Sigmoid colon (tissue), 4 donors: ENCODE results near the gene TUBB6.

ENCODE experiments used
- CTCF ChIP-seq, 4 experiments: fragments of 450-650 bp in 3 of 4; fragments of 200-600 bp in 1 of 4; IDR thresholded peaks; one replicate each; pipeline ENCODE4 v1.5.1; 2016 to 2019; ENCODE audit warnings: antibody characterized with exemption in 4 of 4, mild to moderate bottlenecking in 3 of 4, moderate library complexity in 2 of 4
- EP300 ChIP-seq, 4 donors: sonication (generic); formaldehyde crosslinking; IDR thresholded peaks; one replicate each; pipeline ENCODE4 v1.6.1; 2017; ENCODE audit warnings: antibody characterized with exemption in 4 of 4
- POLR2AphosphoS5 ChIP-seq, 4 donors: sonication (generic); formaldehyde crosslinking; IDR thresholded peaks; one replicate each; pipeline ENCODE4 v1.6.1; 2017; ENCODE audit warnings: antibody characterized with exemption in 4 of 4

DNA sequence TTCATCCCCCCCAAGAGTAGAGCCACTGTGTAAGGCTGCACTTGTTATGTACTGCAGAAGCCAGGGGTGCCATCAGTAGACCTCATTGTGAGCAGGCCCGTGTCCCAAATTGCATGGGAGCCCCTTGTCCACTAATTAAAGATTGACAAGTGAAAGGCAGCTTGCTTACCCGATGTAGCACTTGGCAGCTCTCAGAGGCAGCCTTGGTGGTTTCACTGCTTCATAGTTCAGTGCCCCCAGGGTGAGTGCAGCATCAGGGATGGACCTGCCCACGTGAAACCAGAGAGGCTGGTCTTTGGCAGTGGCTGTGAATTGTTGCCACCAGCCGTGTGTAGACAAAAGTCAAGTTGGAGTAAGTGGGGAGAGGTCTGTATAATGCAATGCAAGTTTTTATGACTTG is 13.3 kb downstream of the TUBB6 start:
- TF ChIP-seq EP300 (IDR thresholded peaks at IDR 0.05) (no peak), CTCF (IDR thresholded peaks at IDR 0.05) (no peak), POLR2AphosphoS5 (IDR thresholded peaks at IDR 0.05) (no peak)
